ENCODE data around the gene HCN1. TPM values are rescaled to one million over a fixed set of nuclear protein-coding genes. Genes with fewer than 3 reads are reported as not detected.

The HCN1 gene
- total RNA-seq, 6 experiments from 2014 or later: not detected

GRCh38 chr5:45687701-45688100, 8.5 kb downstream of the HCN1 start:
- Mint-ChIP-seq H3K27ac (no peak overlapping the region), H3K36me3 (ENCODE audit: low read depth) (no peaks in the 10 kb centered on the region), H3K4me3 (no peak overlapping the region), H3K9me3 (peaks cover 9% of the 10 kb centered on the region; the same call in 1 of the 2 replicates), H3K4me1 (ENCODE audit: low read depth) (no peaks in the 10 kb centered on the region), H3K27me3 (ENCODE audit: insufficient read depth) (no peaks in the 10 kb centered on the region)
- TF ChIP-seq CTCF (IDR thresholded peaks at IDR 0.05): no peak
- DNase-seq: no peak

GRCh38 chr5:45686620-45687019, 9.6 kb downstream of the HCN1 start:
- H3K27ac Mint-ChIP-seq: no peak overlapping the region
- no peak for TF ChIP-seq CTCF (IDR thresholded peaks at IDR 0.05)
- no peak overlapping the region for H3K4me3 Mint-ChIP-seq
- H3K9me3 Mint-ChIP-seq: peaks cover 9% of the 10 kb centered on the region; the same call in 1 of the 2 replicates
- no peak for DNase-seq
- H3K4me1 Mint-ChIP-seq (ENCODE audit: low read depth): no peaks in the 10 kb centered on the region
- H3K36me3 Mint-ChIP-seq (ENCODE audit: low read depth): no peaks in the 10 kb centered on the region
- no peaks in the 10 kb centered on the region for H3K27me3 Mint-ChIP-seq (ENCODE audit: insufficient read depth)

- TF ChIP-seq CTCF (IDR thresholded peaks at IDR 0.05): no peak
- H3K36me3 Mint-ChIP-seq (ENCODE audit: low read depth): no peaks in the 10 kb centered on the region
- H3K27ac Mint-ChIP-seq: no peak overlapping the region
- no peak for DNase-seq
- H3K4me1 Mint-ChIP-seq (ENCODE audit: low read depth): no peaks in the 10 kb centered on the region
- no peak overlapping the region for H3K4me3 Mint-ChIP-seq
- H3K9me3 Mint-ChIP-seq: peaks cover 5% of the 10 kb centered on the region
- H3K27me3 Mint-ChIP-seq (ENCODE audit: insufficient read depth): no peaks in the 10 kb centered on the region
Observed at GRCh38 chr5:45684118-45684517, 12.1 kb downstream of the HCN1 start.

GRCh38 chr5:45680950-45681349, 15.2 kb downstream of the HCN1 start:
- H3K27ac Mint-ChIP-seq: no peak overlapping the region
- H3K4me3 Mint-ChIP-seq: no peak overlapping the region
- TF ChIP-seq CTCF (IDR thresholded peaks at IDR 0.05): no peak
- no peaks in the 10 kb centered on the region for H3K27me3 Mint-ChIP-seq (ENCODE audit: insufficient read depth)
- H3K4me1 Mint-ChIP-seq (ENCODE audit: low read depth): no peaks in the 10 kb centered on the region
- H3K36me3 Mint-ChIP-seq (ENCODE audit: low read depth): no peaks in the 10 kb centered on the region
- no peak for DNase-seq
- H3K9me3 Mint-ChIP-seq: no peaks in the 10 kb centered on the region; the same call in 1 of the 2 replicates

- Mint-ChIP-seq H3K36me3 (ENCODE audit: low read depth) (no peaks in the 10 kb centered on the region), H3K4me3 (no peak overlapping the region), H3K4me1 (ENCODE audit: low read depth) (no peaks in the 10 kb centered on the region), H3K9me3 (peaks cover 11% of the 10 kb centered on the region), H3K27ac (no peak overlapping the region), H3K27me3 (ENCODE audit: insufficient read depth) (no peaks in the 10 kb centered on the region)
- no peak for TF ChIP-seq CTCF (IDR thresholded peaks at IDR 0.05)
- no peak for DNase-seq
Observed at GRCh38 chr5:45677524-45677923, 18.7 kb downstream of the HCN1 start.

GRCh38 chr5:45672271-45672670, 23.9 kb downstream of the HCN1 start:
- Mint-ChIP-seq H3K4me3 (no peak overlapping the region), H3K36me3 (ENCODE audit: low read depth) (no peaks in the 10 kb centered on the region), H3K27ac (no peak overlapping the region), H3K4me1 (ENCODE audit: low read depth) (no peaks in the 10 kb centered on the region), H3K9me3 (peaks cover 33% of the 10 kb centered on the region), H3K27me3 (ENCODE audit: insufficient read depth) (no peaks in the 10 kb centered on the region)
- no peak for DNase-seq
- TF ChIP-seq CTCF (IDR thresholded peaks at IDR 0.05): no peak
